ENCODE data around the gene SOCS6. TPM values are rescaled to one million over a fixed set of nuclear protein-coding genes. Genes with fewer than 3 reads are reported as not detected.
A peak's percentile ranks its signal among the peaks of the same experiment; 100 is the strongest.

SOCS6 gene
- total and polyA plus RNA-seq, 10 donors = 1.3 to 11.5 (median 7.1) TPM

GRCh38 chr18:70284976-70285620, 3.7 kb upstream of the SOCS6 start:
- H3K27ac ChIP-seq = no peak overlapping the region
- 57 to 67% (median 58%) methylated on average over 2 of the region's 2 CpGs for WGBS, 5 donors
- H3K36me3 ChIP-seq = no peaks in the 10 kb centered on the region
- TF ChIP-seq CTCF (IDR thresholded peaks at IDR 0.05 in 8 of 11, conservative IDR thresholded peaks at IDR 0.05 in 3 of 11) = no peak
- no peak for TF ChIP-seq POLR2AphosphoS5 (IDR thresholded peaks at IDR 0.05)
- TF ChIP-seq POLR2A (IDR thresholded peaks at IDR 0.05) = no peak
- peaks cover 0 to 13% (median 8%) of the 10 kb centered on the region in 6 donors for H3K4me1 ChIP-seq
- no peak for DNase-seq
- peaks cover 0 to 17% (median 11%) of the 10 kb centered on the region in 8 donors for H3K9me3 ChIP-seq
- intact Hi-C loops (cut with DNase I; ENCODE audit: low total_unique reads) = no loop called here
- H3K4me3 ChIP-seq = no peak overlapping the region
- H3K27me3 ChIP-seq (replicated peaks in 1 of 7) = peaks cover 0 to 18% (median 0%) of the 10 kb centered on the region in 7 donors

- Histone ChIP-seq H3K27me3 (replicated peaks in 1 of 7) (peaks cover 0 to 29% (median 0%) of the 10 kb centered on the region in 7 donors), H3K36me3 (no peaks in the 10 kb centered on the region), H3K4me1 (peaks cover 4 to 39% (median 22%) of the 10 kb centered on the region in 6 donors), H3K4me3 (peak overlapping the region in 1 of 8 donors; percentile 90), H3K9me3 (no peaks in the 10 kb centered on the region), H3K27ac (no peak overlapping the region)
- no peak for DNase-seq
- no peak for TF ChIP-seq POLR2A (IDR thresholded peaks at IDR 0.05)
- TF ChIP-seq POLR2AphosphoS5 (IDR thresholded peaks at IDR 0.05) = no peak
- no peak for TF ChIP-seq CTCF (IDR thresholded peaks at IDR 0.05 in 8 of 11, conservative IDR thresholded peaks at IDR 0.05 in 3 of 11)
- intact Hi-C loops (cut with DNase I; ENCODE audit: low total_unique reads) = no loop called here
- WGBS, 5 donors = 90 to 95% (median 93%) methylated on average over 2 of the region's 2 CpGs
Measured at GRCh38 chr18:70287731-70288130, 1.1 kb upstream of the SOCS6 start.

- H3K27me3 ChIP-seq (replicated peaks in 1 of 7) = peaks cover 0 to 29% (median 0%) of the 10 kb centered on the region in 7 donors
- H3K4me1 ChIP-seq = peaks cover 4 to 45% (median 23%) of the 10 kb centered on the region in 6 donors
- no peak for DNase-seq
- H3K27ac ChIP-seq = peak overlapping the region in 7 of 8 donors; percentile 29 to 86 (median 79)
- 4 to 8% (median 5%) methylated on average over 18 to 50 of the region's 50 CpGs for WGBS, 5 donors
- intact Hi-C loops (cut with DNase I; ENCODE audit: low total_unique reads) = no loop called here
- H3K4me3 ChIP-seq = peak overlapping the region; percentile 34 to 90 (median 60)
- H3K9me3 ChIP-seq = no peaks in the 10 kb centered on the region
- H3K36me3 ChIP-seq = no peaks in the 10 kb centered on the region
- TF ChIP-seq CTCF (IDR thresholded peaks at IDR 0.05 in 8 of 11, conservative IDR thresholded peaks at IDR 0.05 in 3 of 11) (no peak), POLR2AphosphoS5 (IDR thresholded peaks at IDR 0.05) (no peak), POLR2A (IDR thresholded peaks at IDR 0.05) (no peak)
Measured at GRCh38 chr18:70288171-70288850, 534 bp upstream of the SOCS6 start.
